Neuronal stem cell (in vitro differentiated cells): ENCODE results near the gene TNFAIP8.

Experiments
- DNase-seq: peaks from one replicate; pipeline ENCODE4 v3.0.0-alpha.2; 2013; ENCODE audit warnings: low spot score
- H2AFZ ChIP-seq: one replicate; pipeline ENCODE4 v1.6.1; 2013; ENCODE audit warnings: mild to moderate bottlenecking, low read length, inconsistent platforms
- H2AK5ac ChIP-seq: 2 replicates; pipeline ENCODE4 v1.6.1; 2013; ENCODE audit warnings: low read depth, mild to moderate bottlenecking, inconsistent platforms, low read length, moderate library complexity, mixed read lengths
- H2BK120ac ChIP-seq: 2 replicates; pipeline ENCODE4 v1.6.1; 2013; ENCODE audit warnings: low read depth, mild to moderate bottlenecking, inconsistent platforms, low read length, moderate library complexity, mixed read lengths
- H2BK12ac ChIP-seq: one replicate; pipeline ENCODE4 v1.6.1; 2013; ENCODE audit warnings: low read length, inconsistent platforms
- H2BK15ac ChIP-seq: 2 replicates; pipeline ENCODE4 v1.6.1; 2013; ENCODE audit warnings: mild to moderate bottlenecking, low read length, inconsistent platforms, mixed read lengths
- H2BK5ac ChIP-seq: one replicate; pipeline ENCODE4 v1.6.1; 2013; ENCODE audit warnings: inconsistent platforms, mild to moderate bottlenecking, low read length, moderate library complexity
- H3K14ac ChIP-seq: one replicate; pipeline ENCODE4 v1.6.1; 2013; ENCODE audit warnings: low read length, inconsistent platforms
- H3K18ac ChIP-seq: 2 replicates; pipeline ENCODE4 v1.6.1; 2013; ENCODE audit warnings: low read length, inconsistent platforms
- H3K23ac ChIP-seq: 2 replicates; pipeline ENCODE4 v1.6.1; 2013; ENCODE audit warnings: low read depth, mild to moderate bottlenecking, mixed read lengths, low read length, inconsistent platforms; ENCODE audit not compliant: poor library complexity
- H3K27ac ChIP-seq: replicated peaks from 3 replicates; pipeline ENCODE4 v1.5.1; 2013; ENCODE audit warnings: low read length, inconsistent platforms
- H3K27me3 ChIP-seq, 3 experiments: 2 replicates each; pipeline ENCODE4 v1.6.1; 2013; ENCODE audit warnings: low read length in 3 of 3, mild to moderate bottlenecking in 2 of 3, inconsistent platforms in 1 of 3, low read depth in 1 of 3, mixed read lengths in 1 of 3, moderate library complexity in 1 of 3; ENCODE audit not compliant: control insufficient read depth in 3 of 3, insufficient read depth in 3 of 3
- H3K36me3 ChIP-seq, 2 donors: replicated peaks in 1 of 2; 2 replicates each; pipeline ENCODE4 v1.6.1; 2013; ENCODE audit warnings: low read length in 2 of 2; ENCODE audit not compliant: control insufficient read depth in 2 of 2, insufficient read depth in 2 of 2
- H3K4ac ChIP-seq: 2 replicates; pipeline ENCODE4 v1.6.1; 2013; ENCODE audit warnings: inconsistent platforms, mild to moderate bottlenecking, low read length, moderate library complexity
- H3K4me1 ChIP-seq, 2 donors: 1 replicate in 1 of 2; 2 replicates in 1 of 2; pipeline ENCODE4 v1.6.1; 2013; ENCODE audit warnings: low read length in 2 of 2, low read depth in 1 of 2; ENCODE audit not compliant: control insufficient read depth in 2 of 2, insufficient read depth in 1 of 2
- H3K4me2 ChIP-seq: one replicate; pipeline ENCODE4 v1.6.1; 2013; ENCODE audit warnings: mild to moderate bottlenecking, low read length, inconsistent platforms; ENCODE audit not compliant: insufficient read depth, poor library complexity, severe bottlenecking
- H3K4me3 ChIP-seq, 2 donors: 2 replicates each; pipeline ENCODE4 v1.5.1; 2013; ENCODE audit warnings: low read length in 2 of 2, mild to moderate bottlenecking in 2 of 2, inconsistent platforms in 1 of 2, moderate library complexity in 1 of 2
- H3K79me1 ChIP-seq: one replicate; pipeline ENCODE4 v1.6.1; 2013; ENCODE audit warnings: low read depth, mild to moderate bottlenecking, inconsistent platforms, low read length, moderate library complexity
- H3K9ac ChIP-seq: one replicate; pipeline ENCODE4 v1.6.1; 2013; ENCODE audit warnings: mild to moderate bottlenecking, low read depth, low read length, inconsistent platforms; ENCODE audit not compliant: poor library complexity
- H3K9me3 ChIP-seq, 2 donors: replicated peaks in 1 of 2; 2 replicates each; pipeline versions ENCODE3 to v1.6.1; 2013; ENCODE audit warnings: low read length in 2 of 2, mild to moderate bottlenecking in 2 of 2, inconsistent platforms in 1 of 2, low read depth in 1 of 2, mixed read lengths in 1 of 2, moderate library complexity in 1 of 2; ENCODE audit not compliant: control insufficient read depth in 2 of 2, insufficient read depth in 1 of 2
- H4K8ac ChIP-seq: one replicate; pipeline ENCODE4 v1.6.1; 2013; ENCODE audit warnings: low read depth, mild to moderate bottlenecking, inconsistent platforms, low read length, moderate library complexity
- H4K91ac ChIP-seq: one replicate; pipeline ENCODE4 v1.6.1; 2013; ENCODE audit warnings: low read length, low read depth, mild to moderate bottlenecking, inconsistent platforms; ENCODE audit not compliant: poor library complexity
- WGBS, 2 donors: extraction: QIAGEN DNeasy Blood & Tissue Kit; methylation state at CpG; one replicate each; pipeline ENCODE4 v1.1.7; 2013; ENCODE audit warnings: missing lambda C conversion rate in 2 of 2, mixed read lengths in 1 of 2; ENCODE audit not compliant: insufficient read length in 2 of 2, insufficient replicate concordance in 1 of 2; ENCODE audit errors: extremely low coverage in 2 of 2; 5-methylcytosine and 5-hydroxymethylcytosine counted together

Gene TNFAIP8

GRCh38 chr5:119323601-119324000 lies 32.2 kb upstream of the TNFAIP8 start:
- H3K4me2 ChIP-seq = no peak overlapping the region
- no peaks in the 10 kb centered on the region for H3K27me3 ChIP-seq
- H3K4me1 ChIP-seq = peaks cover 2 to 16% of the 10 kb centered on the region in 2 donors
- no peaks in the 10 kb centered on the region for H3K9me3 ChIP-seq
- no peak overlapping the region for H2BK120ac ChIP-seq
- no peak overlapping the region for H3K4me3 ChIP-seq
- no peak overlapping the region for H3K4ac ChIP-seq
- no peak overlapping the region for H2AFZ ChIP-seq
- no peak for DNase-seq
- no peak overlapping the region for H3K18ac ChIP-seq
- H2BK5ac ChIP-seq = no peak overlapping the region
- no peak overlapping the region for H3K27ac ChIP-seq
- H3K14ac ChIP-seq = no peak overlapping the region
- no peaks in the 10 kb centered on the region for H3K79me1 ChIP-seq
- H2AK5ac ChIP-seq = no peak overlapping the region
- no peak overlapping the region for H3K9ac ChIP-seq
- H3K36me3 ChIP-seq = no peaks in the 10 kb centered on the region
- no peak overlapping the region for H2BK15ac ChIP-seq
- H4K91ac ChIP-seq = no peak overlapping the region
- H3K23ac ChIP-seq = no peak overlapping the region
- no peak overlapping the region for H2BK12ac ChIP-seq
- H4K8ac ChIP-seq = no peak overlapping the region

GRCh38 chr5:119324842-119325241 lies 31.0 kb upstream of the TNFAIP8 start:
- no peak overlapping the region for H3K27ac ChIP-seq

GRCh38 chr5:119327018-119327417 lies 28.8 kb upstream of the TNFAIP8 start:
- Histone ChIP-seq H3K27ac (no peak overlapping the region), H3K4me2 (no peak overlapping the region), H3K23ac (no peak overlapping the region), H2AK5ac (no peak overlapping the region), H3K9me3 (no peaks in the 10 kb centered on the region), H3K4me1 (peaks cover 3 to 28% of the 10 kb centered on the region in 2 donors), H4K91ac (no peak overlapping the region), H3K36me3 (no peaks in the 10 kb centered on the region), H3K9ac (no peak overlapping the region), H2BK15ac (no peak overlapping the region), H3K18ac (no peak overlapping the region), H2AFZ (no peak overlapping the region), H4K8ac (no peak overlapping the region), H3K27me3 (no peaks in the 10 kb centered on the region), H2BK12ac (no peak overlapping the region), H3K79me1 (peaks cover 5% of the 10 kb centered on the region), H3K14ac (no peak overlapping the region), H2BK5ac (no peak overlapping the region), H3K4me3 (no peak overlapping the region), H2BK120ac (no peak overlapping the region), H3K4ac (no peak overlapping the region)
- no peak for DNase-seq
- no CpG with 5 or more reads among the region's 5 CpGs for WGBS, 2 donors

More at GRCh38 chr5:119324842-119325241, 31.0 kb upstream of the TNFAIP8 start:
- no peaks in the 10 kb centered on the region for H3K9me3 ChIP-seq
- no peaks in the 10 kb centered on the region for H3K79me1 ChIP-seq
- no peaks in the 10 kb centered on the region for H3K36me3 ChIP-seq
- H2BK15ac ChIP-seq = no peak overlapping the region
- H3K4me2 ChIP-seq = no peak overlapping the region
- no peak overlapping the region for H2BK12ac ChIP-seq
- H3K23ac ChIP-seq = no peak overlapping the region
- no peak overlapping the region for H3K9ac ChIP-seq
- H3K14ac ChIP-seq = no peak overlapping the region
- no peak overlapping the region for H3K4me3 ChIP-seq
- H2AK5ac ChIP-seq = no peak overlapping the region
- H3K27me3 ChIP-seq = no peaks in the 10 kb centered on the region
- WGBS, 2 donors = no CpG with 5 or more reads among the region's 4 CpGs
- no peak for DNase-seq
- no peak overlapping the region for H3K4ac ChIP-seq
- no peak overlapping the region for H4K91ac ChIP-seq
- H2BK120ac ChIP-seq = no peak overlapping the region
- peaks cover 4 to 23% of the 10 kb centered on the region in 2 donors for H3K4me1 ChIP-seq
- H2BK5ac ChIP-seq = no peak overlapping the region
- no peak overlapping the region for H4K8ac ChIP-seq
- H3K18ac ChIP-seq = no peak overlapping the region
- H2AFZ ChIP-seq = no peak overlapping the region

GRCh38 chr5:119328753-119329602 lies 26.8 kb upstream of the TNFAIP8 start:
- Histone ChIP-seq H3K36me3 (no peaks in the 10 kb centered on the region), H2BK12ac (no peak overlapping the region), H3K23ac (no peak overlapping the region), H2BK15ac (no peak overlapping the region), H2AK5ac (no peak overlapping the region), H2AFZ (no peak overlapping the region), H2BK5ac (no peak overlapping the region), H3K4me2 (no peak overlapping the region), H3K9me3 (no peaks in the 10 kb centered on the region), H2BK120ac (no peak overlapping the region), H3K4ac (no peak overlapping the region), H4K8ac (no peak overlapping the region), H4K91ac (no peak overlapping the region), H3K79me1 (peaks cover 5% of the 10 kb centered on the region), H3K9ac (no peak overlapping the region), H3K4me3 (no peak overlapping the region), H3K27me3 (no peaks in the 10 kb centered on the region), H3K4me1 (peaks cover 3 to 21% of the 10 kb centered on the region in 2 donors), H3K27ac (no peak overlapping the region), H3K18ac (peak overlapping the region; percentile 70), H3K14ac (no peak overlapping the region)
- WGBS, 2 donors = no CpG with 5 or more reads among the region's 10 CpGs
- no peak for DNase-seq
